ENCODE results near the gene RSPH1. TPM values are rescaled to one million over a fixed set of nuclear protein-coding genes. Genes with fewer than 3 reads are reported as not detected.
A peak's percentile ranks its signal among the peaks of the same experiment; 100 is the strongest.

Gene RSPH1
- total RNA-seq, 4 donors from 2014 or later = 0.81 to 3.2 (median 2.0) TPM

- Histone ChIP-seq H3K4me3 (peak overlapping the region; percentile 95), H3K4me1 (peaks cover 26% of the 10 kb centered on the region), H3K27ac (peak overlapping the region; percentile 82), H3K27me3 (no peaks in the 10 kb centered on the region), H3K9me3 (no peaks in the 10 kb centered on the region), H3K36me3 (peaks cover 3% of the 10 kb centered on the region)
- DNase-seq (ENCODE audit: low spot score in 2 of 2) = peak in 1 of 2 donors; percentile 77
- WGBS = 3% methylated on average over 3 of the region's 77 CpGs
- TF ChIP-seq EP300 (IDR thresholded peaks at IDR 0.05) (no peak), POLR2A (IDR thresholded peaks at IDR 0.05) (peak in 1 of 2 donors; percentile 36), CTCF (IDR thresholded peaks at IDR 0.05) (no peak)
Measured at GRCh38 chr21:42513985-42514882, 18.2 kb upstream of the RSPH1 start.

GRCh38 chr21:42513151-42513984 is 17.3 kb upstream of the RSPH1 start, which contains the start of gene SLC37A1:
SLC37A1 (plus strand) TSS chr21:42513852; CDS start chr21:42518455, 4,603 bp downstream.
- TF ChIP-seq EP300 (IDR thresholded peaks at IDR 0.05) = no peak
- no peak for TF ChIP-seq POLR2AphosphoS5 (IDR thresholded peaks at IDR 0.05)
- TF ChIP-seq POLR2A (IDR thresholded peaks at IDR 0.05) = no peak
- no peak for TF ChIP-seq CTCF (IDR thresholded peaks at IDR 0.05)
- H3K27me3 ChIP-seq = no peaks in the 10 kb centered on the region
- peaks cover 26% of the 10 kb centered on the region for H3K4me1 ChIP-seq
- 87% methylated on average over 3 of the region's 88 CpGs for WGBS
- H3K9me3 ChIP-seq = no peaks in the 10 kb centered on the region
- peak in 1 of 2 donors; percentile 79 for DNase-seq (ENCODE audit: low spot score in 2 of 2)
- peak within 1 kb of the TSS; percentile 82 for H3K27ac ChIP-seq
- H3K4me3 ChIP-seq = peak within 1 kb of the TSS; percentile 95
- peaks cover 3% of the 10 kb centered on the region for H3K36me3 ChIP-seq

GRCh38 chr21:42512346-42513034 is 16.5 kb upstream of the RSPH1 start:
- no peaks in the 10 kb centered on the region for H3K27me3 ChIP-seq
- H3K9me3 ChIP-seq = no peaks in the 10 kb centered on the region
- H3K4me3 ChIP-seq = no peak overlapping the region
- H3K27ac ChIP-seq = no peak overlapping the region
- peak in 1 of 2 donors; percentile 69 for DNase-seq (ENCODE audit: low spot score in 2 of 2)
- peaks cover 26% of the 10 kb centered on the region for H3K4me1 ChIP-seq
- 89% methylated on average over 16 of the region's 16 CpGs for WGBS
- no peaks in the 10 kb centered on the region for H3K36me3 ChIP-seq
- TF ChIP-seq EP300 (IDR thresholded peaks at IDR 0.05) (no peak), POLR2AphosphoS5 (IDR thresholded peaks at IDR 0.05) (no peak), POLR2A (IDR thresholded peaks at IDR 0.05) (no peak), CTCF (IDR thresholded peaks at IDR 0.05) (no peak)

- H3K27me3 ChIP-seq = no peaks in the 10 kb centered on the region
- no peaks in the 10 kb centered on the region for H3K9me3 ChIP-seq
- no peak for TF ChIP-seq POLR2A (IDR thresholded peaks at IDR 0.05)
- TF ChIP-seq EP300 (IDR thresholded peaks at IDR 0.05) = no peak
- TF ChIP-seq CTCF (IDR thresholded peaks at IDR 0.05) = no peak
- WGBS = 83% methylated on average over 11 of the region's 11 CpGs
- peaks cover 8% of the 10 kb centered on the region for H3K4me1 ChIP-seq
- DNase-seq (ENCODE audit: low spot score in 2 of 2) = no peak
- no peak overlapping the region for H3K27ac ChIP-seq
- no peak overlapping the region for H3K4me3 ChIP-seq
- H3K36me3 ChIP-seq = no peaks in the 10 kb centered on the region
Measured at GRCh38 chr21:42509244-42509643, 13.2 kb upstream of the RSPH1 start.
